IMR-90 (cell line): ENCODE data around the gene ERH. TPM values are rescaled to one million over a fixed set of nuclear protein-coding genes. Genes with fewer than 3 reads are reported as not detected.

Source experiments
- ATAC-seq: fragments of 200-7000 bp; cut with Tn5 transposase; 2 replicates; pipeline ENCODE4 v1.9.1; 2020; ENCODE audit warnings: low read depth, mild to moderate bottlenecking, moderate library complexity
- BruUV-seq: library from RNA; stranded (reverse); fragments of 400-500 nt; replicated peaks from 2 replicates; lab custom pipeline; 2021; lab: Mats Ljungman, UMichigan
- CTCF ChIA-PET: fragments of 300-600 bp; formaldehyde crosslinking; extraction: SDS; loops from one replicate; lab custom pipeline; 2021; ENCODE audit warnings: antibody characterized with exemption; lab: Yijun Ruan, JAX
- POLR2A ChIA-PET: fragments of 300-600 bp; sonication (Branson Sonifier 250); formaldehyde crosslinking; loops from one replicate; lab custom pipeline; 2022; ENCODE audit warnings: antibody characterized with exemption; ENCODE audit not compliant: unreplicated experiment; lab: Charles Lee
- DNase-seq: peaks from one replicate; pipeline ENCODE4 v3.0.0; 2013
- H2AFZ ChIP-seq: replicated peaks from 2 replicates; pipeline ENCODE3; 2013; ENCODE audit warnings: low read length, mild to moderate bottlenecking; ENCODE audit not compliant: poor library complexity
- H2AK5ac ChIP-seq: 2 replicates; pipeline ENCODE4 v1.6.1; 2013; ENCODE audit warnings: low read depth, low read length, inconsistent platforms
- H2AK9ac ChIP-seq: replicated peaks from 2 replicates; pipeline ENCODE3; 2013; ENCODE audit warnings: mild to moderate bottlenecking, low read depth, low read length, moderate library complexity; ENCODE audit not compliant: poor library complexity
- H2BK120ac ChIP-seq: 2 replicates; pipeline ENCODE4 v1.6.1; 2013; ENCODE audit warnings: low read depth, low read length, inconsistent platforms
- H2BK15ac ChIP-seq: 3 replicates; pipeline ENCODE4 v1.6.1; 2013; ENCODE audit warnings: low read depth, low read length, inconsistent platforms
- H2BK20ac ChIP-seq: 2 replicates; pipeline ENCODE4 v1.6.1; 2013; ENCODE audit warnings: low read depth, mild to moderate bottlenecking, inconsistent platforms, low read length, moderate library complexity
- H2BK5ac ChIP-seq: 2 replicates; pipeline ENCODE4 v1.6.1; 2013; ENCODE audit warnings: mild to moderate bottlenecking, low read depth, low read length, inconsistent platforms; ENCODE audit not compliant: poor library complexity, severe bottlenecking
- H3K14ac ChIP-seq: replicated peaks from 2 replicates; pipeline ENCODE4 v1.6.1; 2013; ENCODE audit warnings: low read depth, low read length, inconsistent platforms
- H3K18ac ChIP-seq: 2 replicates; pipeline ENCODE4 v1.6.1; 2013; ENCODE audit warnings: low read depth, low read length, control low read depth
- H3K23ac ChIP-seq: 2 replicates; pipeline ENCODE4 v1.6.1; 2013; ENCODE audit warnings: low read depth, low read length, inconsistent platforms
- H3K27ac ChIP-seq: 2 replicates; pipeline ENCODE4 v1.5.1; 2013; ENCODE audit warnings: mild to moderate bottlenecking, control low read depth, low read length; ENCODE audit not compliant: insufficient read depth
- H3K27me3 ChIP-seq: 2 replicates; pipeline ENCODE4 v1.6.1; 2013; ENCODE audit warnings: low read length; ENCODE audit not compliant: control insufficient read depth, insufficient read depth
- H3K36me3 ChIP-seq: 2 replicates; pipeline ENCODE4 v1.6.1; 2013; ENCODE audit warnings: low read length, mixed read lengths; ENCODE audit not compliant: control insufficient read depth, insufficient read depth
- H3K4ac ChIP-seq: 2 replicates; pipeline ENCODE4 v1.6.1; 2013; ENCODE audit warnings: low read depth, low read length, inconsistent platforms
- H3K4me1 ChIP-seq: 2 replicates; pipeline ENCODE4 v1.6.1; 2013; ENCODE audit warnings: low read length, mixed read lengths; ENCODE audit not compliant: control insufficient read depth, insufficient read depth
- H3K4me2 ChIP-seq: 2 replicates; pipeline ENCODE4 v1.6.1; 2013; ENCODE audit warnings: low read depth, mild to moderate bottlenecking, control low read depth, low read length, moderate library complexity
- H3K4me3 ChIP-seq: 2 replicates; pipeline ENCODE4 v1.5.1; 2013; ENCODE audit warnings: low read depth, mild to moderate bottlenecking, control low read depth, low read length, moderate library complexity; ENCODE audit not compliant: insufficient read depth
- H3K56ac ChIP-seq: 2 replicates; pipeline ENCODE4 v1.6.1; 2013; ENCODE audit warnings: low read length, inconsistent platforms; ENCODE audit not compliant: insufficient read depth; ENCODE audit errors: extremely low read depth
- H3K79me1 ChIP-seq, 2 experiments: 2 replicates each; pipeline ENCODE4 v1.6.1; 2013; ENCODE audit warnings: low read length in 2 of 2, inconsistent platforms in 1 of 2, low read depth in 1 of 2
- H3K9ac ChIP-seq: 2 replicates; pipeline ENCODE4 v1.6.1; 2013; ENCODE audit warnings: low read depth, low read length, control low read depth
- H3K9me1 ChIP-seq: 2 replicates; pipeline ENCODE4 v1.6.1; 2013; ENCODE audit warnings: low read length, inconsistent platforms; ENCODE audit not compliant: insufficient read depth
- H3K9me3 ChIP-seq: 2 replicates; pipeline ENCODE4 v1.6.1; 2013; ENCODE audit warnings: low read length; ENCODE audit not compliant: control insufficient read depth, insufficient read depth
- H4K20me1 ChIP-seq: 2 replicates; pipeline ENCODE4 v1.6.1; 2013; ENCODE audit warnings: low read length, inconsistent platforms; ENCODE audit not compliant: insufficient read depth
- H4K5ac ChIP-seq: 2 replicates; pipeline ENCODE4 v1.6.1; 2013; ENCODE audit warnings: mild to moderate bottlenecking, low read depth, low read length, control low read depth
- H4K8ac ChIP-seq, 2 experiments: 2 replicates each; pipeline ENCODE4 v1.6.1; 2013; ENCODE audit warnings: low read depth in 2 of 2, low read length in 2 of 2, control low read depth in 1 of 2, inconsistent platforms in 1 of 2
- H4K91ac ChIP-seq: 2 replicates; pipeline ENCODE4 v1.6.1; 2013; ENCODE audit warnings: low read depth, low read length, inconsistent platforms; ENCODE audit not compliant: insufficient read depth
- CEBPB ChIP-seq: IDR thresholded peaks from 2 replicates; pipeline ENCODE4 v1.6.1; 2012; ENCODE audit warnings: low read depth, low read length, improper control_type of control experiment
- MAFK ChIP-seq: IDR thresholded peaks from 2 replicates; pipeline ENCODE4 v1.6.1; 2012; ENCODE audit warnings: low read depth, low read length, improper control_type of control experiment
- MAZ ChIP-seq: IDR thresholded peaks from 2 replicates; pipeline ENCODE4 v1.6.1; 2012; ENCODE audit warnings: low read depth, mild to moderate bottlenecking, low read length, improper control_type of control experiment, moderate library complexity, borderline replicate concordance
- NFE2L2 ChIP-seq: fragments of 150-350 bp; IDR thresholded peaks from 2 replicates; pipeline ENCODE4 v1.6.1; 2016; ENCODE audit warnings: low read depth, mild to moderate bottlenecking, low read length
- RCOR1 ChIP-seq: IDR thresholded peaks from 2 replicates; pipeline ENCODE4 v1.6.1; 2012; ENCODE audit warnings: mild to moderate bottlenecking, low read length, improper control_type of control experiment; ENCODE audit not compliant: insufficient replicate concordance
- WGBS, 2 experiments: methylation state at CpG; one replicate each; pipeline versions ENCODE4 v1.1.5 to v1.1.7; 2013; ENCODE audit warnings: missing lambda C conversion rate in 2 of 2; ENCODE audit not compliant: insufficient read length in 1 of 2; ENCODE audit errors: extremely low coverage in 2 of 2; 5-methylcytosine and 5-hydroxymethylcytosine counted together
- dilution Hi-C: fragments of 300-500 bp; cut with HindIII; formaldehyde crosslinking; loops from one replicate; pipeline ENCODE4 v1.14.3; 2018; ENCODE audit warnings: low sequenced_read_pairs; ENCODE audit not compliant: unreplicated experiment
- in situ Hi-C: fragments of 300-500 bp; cut with MboI; formaldehyde crosslinking; loops from 3 replicates; pipeline ENCODE4 v1.14.3; 2019; ENCODE audit warnings: low sequenced_read_pairs, inconsistent platforms, mixed read lengths
- intact Hi-C: fragments of 100-400 bp; cut with micrococcal nuclease; formaldehyde crosslinking; loops from 2 replicates; pipeline ENCODE4 v1.10.0; 2022
- polyA plus RNA-seq, 3 experiments: library from polyadenylated mRNA; depleted of rRNA; stranded (reverse); fragments of >200 nt; gene quantifications; 2 replicates each; pipeline ENCODE4 v1.2.3, GENCODE V29; 2012; ENCODE audit warnings: low replicate concordance in 1 of 3
- total RNA-seq: library from RNA; depleted of rRNA; stranded (reverse); fragments of >200 nt; gene quantifications from 2 replicates; pipeline ENCODE4 v1.2.3, GENCODE V29; 2012
- TF ChIP-seq, protein P1 (sequence below): fragments of 150-350 bp; IDR thresholded peaks from 2 replicates; pipeline ENCODE4 v1.6.1; 2017; ENCODE audit warnings: mild to moderate bottlenecking, antibody characterized with exemption, low read length, low read depth
- TF ChIP-seq, protein P2 (sequence below): conservative IDR thresholded peaks from 2 replicates; pipeline ENCODE4 v1.5.1; 2012; ENCODE audit warnings: mild to moderate bottlenecking, low read depth, low read length, improper control_type of control experiment
- TF ChIP-seq, protein P3 (sequence below): fragments of 150-350 bp; IDR thresholded peaks from 2 replicates; pipeline ENCODE4 v1.6.1; 2016; ENCODE audit warnings: low read depth, mild to moderate bottlenecking, low read length, moderate library complexity, borderline replicate concordance

Gene ERH
- total and polyA plus RNA-seq, 2 of the 4 experiments (the other 2 are of a cell fraction): 64.2 to 150 TPM

DNA sequence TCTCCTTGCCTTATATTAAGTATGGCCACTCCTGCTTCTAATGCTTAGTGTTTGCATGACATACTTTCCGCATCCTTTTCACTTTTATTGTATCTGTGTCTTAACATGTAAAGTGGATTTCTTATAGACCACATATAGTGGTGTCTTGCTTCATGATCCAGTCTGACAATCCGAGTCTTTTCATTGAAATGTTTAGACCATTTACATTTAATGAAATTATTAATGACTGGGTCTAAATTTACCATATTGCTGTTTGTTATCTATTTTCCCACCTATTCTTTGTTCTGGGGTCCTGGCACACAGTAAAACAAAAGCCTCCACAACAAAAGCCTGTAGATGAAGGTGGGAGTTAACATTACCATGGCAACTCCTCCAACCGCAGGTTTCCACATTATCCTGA is 22.9 kb downstream of the ERH start:
- ChIA-PET CTCF (no interaction called here), POLR2A (no interaction called here)
- DNase-seq: no peak
- intact Hi-C loops: no loop called here
- no peak overlapping the region for H4K8ac ChIP-seq
- no peak overlapping the region for H3K56ac ChIP-seq
- no peaks in the 10 kb centered on the region for H3K4me1 ChIP-seq
- no peak overlapping the region for H2BK20ac ChIP-seq
- H3K18ac ChIP-seq: no peak overlapping the region
- H3K79me1 ChIP-seq: peaks cover 9 to 14% of the 10 kb centered on the region in 2 experiments; a peak in 3 of 4 replicates
- no peak overlapping the region for H2AK9ac ChIP-seq
- no peak overlapping the region for H3K4ac ChIP-seq
- no peaks in the 10 kb centered on the region for H3K9me1 ChIP-seq
- H2BK5ac ChIP-seq: no peak overlapping the region
- no peak overlapping the region for H3K4me3 ChIP-seq
- no peak overlapping the region for H2BK15ac ChIP-seq
- peaks cover 6% of the 10 kb centered on the region; the same call in 1 of the 2 replicates for H4K20me1 ChIP-seq
- peaks cover 14% of the 10 kb centered on the region for H3K36me3 ChIP-seq
- no peak overlapping the region for H3K23ac ChIP-seq
- in situ Hi-C loops: no loop called here
- H3K27me3 ChIP-seq: no peaks in the 10 kb centered on the region
- dilution Hi-C loops: no loop called here
- no peak overlapping the region for H2BK120ac ChIP-seq
- H4K5ac ChIP-seq: no peak overlapping the region
- no peak overlapping the region for H2AK5ac ChIP-seq
- TF ChIP-seq MAZ (no peak), CEBPB (no peak), RCOR1 (no peak), MAFK (no peak), NFE2L2 (no peak)
- TF ChIP-seq, protein P1, sequence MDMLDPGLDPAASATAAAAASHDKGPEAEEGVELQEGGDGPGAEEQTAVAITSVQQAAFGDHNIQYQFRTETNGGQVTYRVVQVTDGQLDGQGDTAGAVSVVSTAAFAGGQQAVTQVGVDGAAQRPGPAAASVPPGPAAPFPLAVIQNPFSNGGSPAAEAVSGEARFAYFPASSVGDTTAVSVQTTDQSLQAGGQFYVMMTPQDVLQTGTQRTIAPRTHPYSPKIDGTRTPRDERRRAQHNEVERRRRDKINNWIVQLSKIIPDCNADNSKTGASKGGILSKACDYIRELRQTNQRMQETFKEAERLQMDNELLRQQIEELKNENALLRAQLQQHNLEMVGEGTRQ: no peak
- TF ChIP-seq, protein P2, sequence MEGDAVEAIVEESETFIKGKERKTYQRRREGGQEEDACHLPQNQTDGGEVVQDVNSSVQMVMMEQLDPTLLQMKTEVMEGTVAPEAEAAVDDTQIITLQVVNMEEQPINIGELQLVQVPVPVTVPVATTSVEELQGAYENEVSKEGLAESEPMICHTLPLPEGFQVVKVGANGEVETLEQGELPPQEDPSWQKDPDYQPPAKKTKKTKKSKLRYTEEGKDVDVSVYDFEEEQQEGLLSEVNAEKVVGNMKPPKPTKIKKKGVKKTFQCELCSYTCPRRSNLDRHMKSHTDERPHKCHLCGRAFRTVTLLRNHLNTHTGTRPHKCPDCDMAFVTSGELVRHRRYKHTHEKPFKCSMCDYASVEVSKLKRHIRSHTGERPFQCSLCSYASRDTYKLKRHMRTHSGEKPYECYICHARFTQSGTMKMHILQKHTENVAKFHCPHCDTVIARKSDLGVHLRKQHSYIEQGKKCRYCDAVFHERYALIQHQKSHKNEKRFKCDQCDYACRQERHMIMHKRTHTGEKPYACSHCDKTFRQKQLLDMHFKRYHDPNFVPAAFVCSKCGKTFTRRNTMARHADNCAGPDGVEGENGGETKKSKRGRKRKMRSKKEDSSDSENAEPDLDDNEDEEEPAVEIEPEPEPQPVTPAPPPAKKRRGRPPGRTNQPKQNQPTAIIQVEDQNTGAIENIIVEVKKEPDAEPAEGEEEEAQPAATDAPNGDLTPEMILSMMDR: no peak
- TF ChIP-seq, protein P3, sequence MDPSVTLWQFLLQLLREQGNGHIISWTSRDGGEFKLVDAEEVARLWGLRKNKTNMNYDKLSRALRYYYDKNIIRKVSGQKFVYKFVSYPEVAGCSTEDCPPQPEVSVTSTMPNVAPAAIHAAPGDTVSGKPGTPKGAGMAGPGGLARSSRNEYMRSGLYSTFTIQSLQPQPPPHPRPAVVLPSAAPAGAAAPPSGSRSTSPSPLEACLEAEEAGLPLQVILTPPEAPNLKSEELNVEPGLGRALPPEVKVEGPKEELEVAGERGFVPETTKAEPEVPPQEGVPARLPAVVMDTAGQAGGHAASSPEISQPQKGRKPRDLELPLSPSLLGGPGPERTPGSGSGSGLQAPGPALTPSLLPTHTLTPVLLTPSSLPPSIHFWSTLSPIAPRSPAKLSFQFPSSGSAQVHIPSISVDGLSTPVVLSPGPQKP: no peak
- no peak for ATAC-seq
- H3K4me2 ChIP-seq: no peak overlapping the region
- H4K91ac ChIP-seq: no peak overlapping the region
- BruUV-seq: no TSS peak
- no peak overlapping the region for H3K14ac ChIP-seq
- H3K27ac ChIP-seq: no peak overlapping the region
- H2AFZ ChIP-seq: no peak overlapping the region
- no peak overlapping the region for H3K9ac ChIP-seq
- H3K9me3 ChIP-seq: no peaks in the 10 kb centered on the region
- WGBS, 2 experiments: no CpG with 5 or more reads among the region's 3 CpGs
